HCT116 (cell line): ENCODE data around the gene MT1G. TPM values are rescaled to one million over a fixed set of nuclear protein-coding genes. Genes with fewer than 3 reads are reported as not detected.
A peak's percentile ranks its signal among the peaks of the same experiment; 100 is the strongest.

Source experiments
- ATAC-seq: fragments of 200-7000 bp; cut with Tn5 transposase; 2 replicates; pipeline ENCODE4 v1.9.1; 2020; ENCODE audit warnings: mild to moderate bottlenecking, moderate library complexity
- BruUV-seq: library from RNA; stranded (reverse); fragments of 400-500 nt; replicated peaks from 2 replicates; lab custom pipeline; 2021; lab: Mats Ljungman, UMichigan
- CTCF ChIA-PET: fragments of 300-600 bp; sonication (Branson Sonifier 250); formaldehyde crosslinking; loops from one replicate; lab custom pipeline; 2021; ENCODE audit warnings: antibody characterized with exemption; lab: Charles Lee
- POLR2A ChIA-PET: fragments of 300-600, 350-600 bp; sonication (Branson Sonifier 250); formaldehyde crosslinking; loops from one replicate; lab custom pipeline; 2021; ENCODE audit warnings: antibody characterized with exemption; lab: Charles Lee
- RAD21 ChIA-PET, 2 experiments: fragments of 300-600 bp; sonication (Branson Sonifier 250); formaldehyde crosslinking; loops; one replicate each; lab custom pipeline; 2023; ENCODE audit warnings: low total read pairs in 2 of 2; ENCODE audit not compliant: uncharacterized antibody in 2 of 2, unreplicated experiment in 2 of 2, low non-redundant PET in 1 of 2; lab: Charles Lee
- DNase-seq: peaks from one replicate; pipeline ENCODE4 v3.0.0-alpha.2; 2010; ENCODE audit warnings: low read depth, low spot score
- H2AFZ ChIP-seq: fragments of 200-600 bp; shearing (Covaris generic), sonication (generic); 2 replicates; pipeline ENCODE4 v1.6.1; 2017; ENCODE audit warnings: low read depth, mixed run types, mixed read lengths, antibody characterized with exemption, low read length; ENCODE audit not compliant: poor library complexity, severe bottlenecking
- H3K27ac ChIP-seq: 2 replicates; pipeline ENCODE4 v1.5.1; 2012; ENCODE audit warnings: low read depth, low read length
- H3K27me3 ChIP-seq: fragments of 200-600 bp; sonication (generic); 2 replicates; pipeline ENCODE4 v1.6.1; 2016; ENCODE audit warnings: mixed run types, low read length, mixed read lengths; ENCODE audit not compliant: insufficient read depth
- H3K36me3 ChIP-seq, 2 experiments: fragments of 200-500 bp in 1 of 2; fragments of 200-600 bp in 1 of 2; sonication (Bioruptor generic) in 1 of 2; sonication (generic) in 1 of 2; 2 replicates each; pipeline versions ENCODE4 v1.5.1 to v1.6.1; 2014 to 2016; ENCODE audit warnings: low read length in 2 of 2, inconsistent platforms in 1 of 2, mixed read lengths in 1 of 2, mixed run types in 1 of 2; ENCODE audit not compliant: insufficient read depth in 2 of 2, control insufficient read depth in 1 of 2
- H3K4me1 ChIP-seq, 2 experiments: fragments of 200-600 bp in 1 of 2; sonication (generic) in 1 of 2; 2 replicates each; pipeline versions ENCODE4 v1.5.1 to v1.6.1; 2012 to 2017; ENCODE audit warnings: low read length in 2 of 2, inconsistent platforms in 1 of 2, mild to moderate bottlenecking in 1 of 2, mixed read lengths in 1 of 2, mixed run types in 1 of 2, moderate library complexity in 1 of 2; ENCODE audit not compliant: insufficient read depth in 2 of 2, control insufficient read depth in 1 of 2
- H3K4me2 ChIP-seq: fragments of 200-600 bp; sonication (generic); 2 replicates; pipeline ENCODE4 v1.6.1; 2017; ENCODE audit warnings: mixed run types, low read length, mixed read lengths
- H3K4me3 ChIP-seq, 2 experiments: fragments of 200-600 bp in 1 of 2; sonication (generic) in 1 of 2; replicated peaks in 1 of 2; 2 replicates each; pipeline ENCODE4 v1.5.1; 2011 to 2016; ENCODE audit warnings: low read length in 2 of 2, control low read depth in 1 of 2, low read depth in 1 of 2, mild to moderate bottlenecking in 1 of 2, mixed read lengths in 1 of 2, mixed run types in 1 of 2
- H3K79me2 ChIP-seq: fragments of 200-600 bp; sonication (generic); 2 replicates; pipeline ENCODE4 v1.6.1; 2017; ENCODE audit warnings: mild to moderate bottlenecking, mixed run types, low read length, moderate library complexity, mixed read lengths; ENCODE audit not compliant: insufficient read depth
- H3K9ac ChIP-seq: fragments of 200-600 bp; sonication (generic); 2 replicates; pipeline ENCODE4 v1.6.1; 2016; ENCODE audit warnings: low read length, mixed read lengths
- H3K9me2 ChIP-seq: fragments of 200-600 bp; sonication (generic), shearing (Covaris generic); 2 replicates; pipeline ENCODE4 v1.6.1; 2017; ENCODE audit warnings: mixed run types, mild to moderate bottlenecking, moderate library complexity; ENCODE audit not compliant: insufficient read depth
- H3K9me3 ChIP-seq, 2 experiments: fragments of 200-500 bp in 1 of 2; fragments of 200-600 bp in 1 of 2; sonication (Bioruptor generic) in 1 of 2; sonication (generic) in 1 of 2; 2 replicates each; pipeline ENCODE4 v1.6.1; 2014 to 2017; ENCODE audit warnings: low read length in 2 of 2, mixed read lengths in 2 of 2, inconsistent platforms in 1 of 2, low read depth in 1 of 2, mild to moderate bottlenecking in 1 of 2, mixed run types in 1 of 2, moderate library complexity in 1 of 2; ENCODE audit not compliant: control insufficient read depth in 1 of 2, insufficient read depth in 1 of 2
- H4K20me1 ChIP-seq: fragments of 200-600 bp; sonication (generic), shearing (Covaris generic); 2 replicates; pipeline ENCODE4 v1.6.1; 2017; ENCODE audit warnings: mixed run types, mild to moderate bottlenecking, moderate library complexity; ENCODE audit not compliant: insufficient read depth
- CTCF ChIP-seq, 3 experiments: fragments of 200-600 bp in 1 of 3; sonication (generic) in 1 of 3; IDR thresholded peaks in 2 of 3; conservative IDR thresholded peaks in 1 of 3; 2 replicates each; pipeline ENCODE4 v1.5.1; 2012 to 2017; ENCODE audit warnings: low read depth in 2 of 3, low read length in 2 of 3, antibody characterized with exemption in 1 of 3, borderline replicate concordance in 1 of 3, control low read depth in 1 of 3, mild to moderate bottlenecking in 1 of 3, mixed read lengths in 1 of 3, mixed run types in 1 of 3, moderate library complexity in 1 of 3; ENCODE audit not compliant: insufficient read depth in 1 of 3
- EGR1 ChIP-seq: IDR thresholded peaks from 2 replicates; pipeline ENCODE4 v1.6.1; 2012; ENCODE audit warnings: low read depth
- ELF1 ChIP-seq: IDR thresholded peaks from 2 replicates; pipeline ENCODE4 v1.6.1; 2012; ENCODE audit warnings: low read depth, borderline replicate concordance
- JUND ChIP-seq: IDR thresholded peaks from 2 replicates; pipeline ENCODE4 v1.6.1; 2012
- SRF ChIP-seq: IDR thresholded peaks from 2 replicates; pipeline ENCODE4 v1.6.1; 2012; ENCODE audit warnings: low read depth
- YY1 ChIP-seq: IDR thresholded peaks from 2 replicates; pipeline ENCODE4 v1.6.1; 2011; ENCODE audit warnings: low read length, low read depth, moderate library complexity, mild to moderate bottlenecking; ENCODE audit not compliant: insufficient replicate concordance; ENCODE audit errors: extremely low read depth
- ZBTB33 ChIP-seq: IDR thresholded peaks from 2 replicates; pipeline ENCODE4 v1.6.1; 2011; ENCODE audit warnings: mild to moderate bottlenecking, low read length, moderate library complexity; ENCODE audit not compliant: insufficient replicate concordance; ENCODE audit errors: extremely low read depth
- intact Hi-C: fragments of 100-400 bp; cut with micrococcal nuclease; formaldehyde crosslinking; loops from 2 replicates; pipeline ENCODE4 v1.10.0; 2022
- total RNA-seq: library from RNA; stranded (reverse); gene quantifications from one replicate; pipeline ENCODE4 v1.2.1, GENCODE V29; 2021; ENCODE audit not compliant: unreplicated experiment

Gene MT1G
- total RNA-seq, 1 experiment from 2014 or later, result 1.2 TPM

- Histone ChIP-seq H3K27me3 (no peaks in the 10 kb centered on the region), H3K4me3 (no peak overlapping the region), H3K9me3 (no peaks in the 10 kb centered on the region), H3K9me2 (no peaks in the 10 kb centered on the region), H4K20me1 (no peaks in the 10 kb centered on the region), H3K36me3 (no peaks in the 10 kb centered on the region), H3K9ac (no peak overlapping the region), H2AFZ (no peak overlapping the region), H3K4me1 (peaks cover 19 to 36% of the 10 kb centered on the region in 2 experiments), H3K4me2 (peak overlapping the region; percentile 30), H3K79me2 (no peaks in the 10 kb centered on the region), H3K27ac (no peak overlapping the region)
- CTCF ChIA-PET, result no interaction called here
- DNase-seq (no peak), ATAC-seq (no peak)
- no TSS peak for BruUV-seq
- POLR2A ChIA-PET, result interaction anchor here (1.3 kb wide), 1 partner anchor 64 kb away, joined by 3 read pairs; the partner anchor contains the start of gene MT1E
- RAD21 ChIA-PET, result no interaction called here
- intact Hi-C loops, result no loop called here
- TF ChIP-seq EGR1 (no peak), YY1 (no peak), SRF (no peak), ZBTB33 (no peak), JUND (peak; percentile 17; the same call in 1 of the 2 replicates), ELF1 (no peak), CTCF (IDR thresholded peaks at IDR 0.05 in 2 of 3, conservative IDR thresholded peaks at IDR 0.05 in 1 of 3; ENCODE audit: borderline replicate concordance in 1 of 3, insufficient read depth in 1 of 3, low read depth in 2 of 3, low read length in 2 of 3) (no peak)
Observed at GRCh38 chr16:56689171-56689570, 21.3 kb upstream of the MT1G start.
